OCI-LY3 (cell line): ENCODE results near the gene NXPE2.

Experiments
- H2AFZ ChIP-seq: fragments of 200-600, 300-600 bp; shearing (Covaris generic); 2 replicates; pipeline ENCODE4 v1.6.0; 2014; ENCODE audit warnings: antibody characterized with exemption, low read depth, low read length
- H3K27ac ChIP-seq: fragments of 200-600, 300-600 bp; sonication (generic); 2 replicates; pipeline ENCODE4 v1.5.1; 2014; ENCODE audit warnings: mild to moderate bottlenecking, low read length, moderate library complexity, mixed read lengths
- H3K27me3 ChIP-seq: fragments of 200-600, 300-600 bp; sonication (generic); 2 replicates; pipeline ENCODE4 v1.6.1; 2014; ENCODE audit warnings: low read depth, low read length, mixed read lengths
- H3K36me3 ChIP-seq: fragments of 200-600, 300-600 bp; sonication (generic); replicated peaks from 2 replicates; pipeline ENCODE3; 2014; ENCODE audit warnings: low read depth, low read length, mixed read lengths
- H3K4me1 ChIP-seq: fragments of 300-600, 200-600 bp; sonication (generic); 2 replicates; pipeline ENCODE4 v1.6.1; 2014; ENCODE audit warnings: low read length, mixed read lengths
- H3K4me2 ChIP-seq: fragments of 200-600, 300-600 bp; sonication (generic); 2 replicates; pipeline ENCODE4 v1.6.1; 2014; ENCODE audit warnings: low read length, mixed read lengths
- H3K4me3 ChIP-seq: fragments of 300-600, 200-600 bp; sonication (generic); 2 replicates; pipeline ENCODE4 v1.5.1; 2014; ENCODE audit warnings: antibody characterized with exemption, mild to moderate bottlenecking, low read length, moderate library complexity
- H3K79me2 ChIP-seq: fragments of 300-600, 200-600 bp; shearing (Covaris generic); 2 replicates; pipeline ENCODE4 v1.6.1; 2014; ENCODE audit warnings: mild to moderate bottlenecking, low read length, mixed read lengths
- H3K9ac ChIP-seq: fragments of 300-600, 200-600 bp; shearing (Covaris generic); 2 replicates; pipeline ENCODE4 v1.6.0; 2014; ENCODE audit warnings: mild to moderate bottlenecking, low read length, moderate library complexity
- H3K9me3 ChIP-seq: fragments of 200-600, 300-600 bp; shearing (Covaris generic); 2 replicates; pipeline ENCODE4 v1.6.1; 2014; ENCODE audit warnings: low read length, mixed read lengths; ENCODE audit not compliant: insufficient read depth
- H4K20me1 ChIP-seq: fragments of 200-600, 300-600 bp; sonication (generic); 2 replicates; pipeline ENCODE4 v1.6.1; 2016; ENCODE audit warnings: low read length, mixed read lengths; ENCODE audit not compliant: insufficient read depth
- EZH2phosphoT487 ChIP-seq: fragments of 200-600 bp; shearing (Covaris generic); IDR thresholded peaks from 2 replicates; pipeline ENCODE4 v1.6.1; 2018; ENCODE audit warnings: antibody characterized with exemption, mixed run types, low read depth
- TF ChIP-seq, protein P1 (sequence below): fragments of 200-600, 300-600 bp; sonication (generic); IDR thresholded peaks from 2 replicates; pipeline ENCODE4 v1.5.1; 2014; ENCODE audit warnings: antibody characterized with exemption, low read length, low read depth

Gene NXPE2

DNA sequence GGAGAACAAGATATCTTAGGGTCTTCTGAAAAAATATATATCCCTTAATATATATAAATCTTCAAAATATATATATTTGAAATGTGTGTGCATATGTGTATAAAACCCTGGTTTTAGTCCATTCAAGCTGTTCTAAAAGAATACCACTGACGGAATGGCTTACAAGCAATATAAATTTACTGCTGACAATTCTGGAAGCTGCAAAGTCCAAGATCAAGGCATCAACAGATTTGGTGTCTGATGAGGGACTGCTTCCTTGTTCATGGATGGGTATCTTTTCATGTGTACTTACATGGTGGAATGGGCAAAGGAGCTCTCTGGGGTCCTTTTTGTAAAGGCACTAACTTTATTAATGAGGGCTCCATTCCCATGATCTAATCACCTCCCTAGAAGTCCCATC is 6.8 kb downstream of the NXPE2 start:
- Histone ChIP-seq H2AFZ (no peak overlapping the region), H3K4me2 (no peak overlapping the region), H3K9ac (no peak overlapping the region), H4K20me1 (no peaks in the 10 kb centered on the region), H3K4me1 (no peaks in the 10 kb centered on the region), H3K27me3 (no peaks in the 10 kb centered on the region), H3K4me3 (no peak overlapping the region), H3K27ac (no peak overlapping the region), H3K36me3 (no peaks in the 10 kb centered on the region), H3K9me3 (no peaks in the 10 kb centered on the region), H3K79me2 (no peaks in the 10 kb centered on the region)
- TF ChIP-seq, protein P1, sequence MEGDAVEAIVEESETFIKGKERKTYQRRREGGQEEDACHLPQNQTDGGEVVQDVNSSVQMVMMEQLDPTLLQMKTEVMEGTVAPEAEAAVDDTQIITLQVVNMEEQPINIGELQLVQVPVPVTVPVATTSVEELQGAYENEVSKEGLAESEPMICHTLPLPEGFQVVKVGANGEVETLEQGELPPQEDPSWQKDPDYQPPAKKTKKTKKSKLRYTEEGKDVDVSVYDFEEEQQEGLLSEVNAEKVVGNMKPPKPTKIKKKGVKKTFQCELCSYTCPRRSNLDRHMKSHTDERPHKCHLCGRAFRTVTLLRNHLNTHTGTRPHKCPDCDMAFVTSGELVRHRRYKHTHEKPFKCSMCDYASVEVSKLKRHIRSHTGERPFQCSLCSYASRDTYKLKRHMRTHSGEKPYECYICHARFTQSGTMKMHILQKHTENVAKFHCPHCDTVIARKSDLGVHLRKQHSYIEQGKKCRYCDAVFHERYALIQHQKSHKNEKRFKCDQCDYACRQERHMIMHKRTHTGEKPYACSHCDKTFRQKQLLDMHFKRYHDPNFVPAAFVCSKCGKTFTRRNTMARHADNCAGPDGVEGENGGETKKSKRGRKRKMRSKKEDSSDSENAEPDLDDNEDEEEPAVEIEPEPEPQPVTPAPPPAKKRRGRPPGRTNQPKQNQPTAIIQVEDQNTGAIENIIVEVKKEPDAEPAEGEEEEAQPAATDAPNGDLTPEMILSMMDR = no peak
- TF ChIP-seq EZH2phosphoT487 = no peak

DNA sequence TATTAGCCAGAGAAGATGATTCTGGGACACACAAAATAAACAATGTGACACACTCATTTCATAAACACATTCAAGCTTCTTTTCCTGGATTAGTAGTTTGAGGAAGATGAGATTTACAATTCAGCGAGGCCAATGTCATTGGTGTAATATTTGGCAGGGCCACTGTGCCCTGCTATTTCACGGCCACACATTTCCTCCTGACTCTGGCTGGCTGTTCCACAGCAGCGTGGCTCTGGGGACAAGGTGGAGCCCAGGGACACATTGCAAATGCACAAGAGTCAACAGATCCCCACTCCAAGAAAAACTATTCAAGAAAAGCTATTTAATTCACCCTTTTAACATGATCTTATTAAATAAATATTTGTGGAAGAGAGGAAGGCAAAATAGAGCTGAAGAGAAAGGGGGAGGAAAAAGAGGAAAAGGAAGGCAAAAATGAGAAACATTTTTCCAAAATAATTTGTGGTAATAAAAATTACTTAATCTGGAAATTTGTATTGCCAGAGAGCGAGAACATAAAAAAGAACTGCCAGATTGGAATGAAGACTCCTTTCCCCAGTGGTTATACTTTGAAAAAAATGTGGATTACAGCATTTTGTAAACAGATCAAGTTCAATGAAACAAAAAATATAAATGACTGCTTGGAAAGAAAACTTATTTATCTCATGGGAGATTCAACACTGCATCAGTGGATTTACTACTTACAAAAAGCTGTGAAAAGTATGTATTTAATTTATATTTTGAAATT is 27.1 kb downstream of the NXPE2 start:
- Histone ChIP-seq H3K79me2 (no peaks in the 10 kb centered on the region), H3K36me3 (no peaks in the 10 kb centered on the region), H3K27me3 (peaks cover 6% of the 10 kb centered on the region; the same call in 1 of the 2 replicates), H3K4me1 (no peaks in the 10 kb centered on the region), H3K9ac (no peak overlapping the region), H3K4me2 (no peak overlapping the region), H2AFZ (no peak overlapping the region), H4K20me1 (no peaks in the 10 kb centered on the region), H3K27ac (no peak overlapping the region), H3K9me3 (no peaks in the 10 kb centered on the region), H3K4me3 (no peak overlapping the region)
- TF ChIP-seq, protein P1 = no peak
- no peak for TF ChIP-seq EZH2phosphoT487

DNA sequence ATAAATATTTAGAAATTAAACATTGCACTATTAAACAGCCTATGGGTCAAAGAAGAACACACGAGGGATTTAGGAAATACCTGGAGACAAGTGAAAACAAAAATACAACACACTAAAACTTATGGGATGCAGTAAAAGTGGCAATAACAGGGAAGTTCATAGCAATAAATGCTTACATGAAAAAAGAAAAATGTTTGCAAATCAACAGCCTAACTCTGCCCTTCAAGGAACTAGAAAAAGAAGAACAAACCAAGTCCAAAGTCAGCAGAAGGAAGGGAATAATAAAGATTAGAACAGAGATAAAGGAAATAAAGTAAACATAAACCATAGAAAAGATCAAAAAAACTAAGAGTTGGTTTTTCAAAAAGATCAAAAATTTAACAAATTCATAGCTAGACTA is 31.6 kb downstream of the NXPE2 start:
- H4K20me1 ChIP-seq = no peaks in the 10 kb centered on the region
- no peak overlapping the region for H3K9ac ChIP-seq
- H3K27ac ChIP-seq = no peak overlapping the region
- H3K4me2 ChIP-seq = no peak overlapping the region
- H3K36me3 ChIP-seq = no peaks in the 10 kb centered on the region
- TF ChIP-seq EZH2phosphoT487 = no peak
- TF ChIP-seq, protein P1 = no peak
- no peaks in the 10 kb centered on the region for H3K4me1 ChIP-seq
- H2AFZ ChIP-seq = no peak overlapping the region
- no peaks in the 10 kb centered on the region for H3K9me3 ChIP-seq
- H3K4me3 ChIP-seq = no peak overlapping the region
- no peaks in the 10 kb centered on the region for H3K79me2 ChIP-seq
- no peaks in the 10 kb centered on the region; the same call in 1 of the 2 replicates for H3K27me3 ChIP-seq

DNA sequence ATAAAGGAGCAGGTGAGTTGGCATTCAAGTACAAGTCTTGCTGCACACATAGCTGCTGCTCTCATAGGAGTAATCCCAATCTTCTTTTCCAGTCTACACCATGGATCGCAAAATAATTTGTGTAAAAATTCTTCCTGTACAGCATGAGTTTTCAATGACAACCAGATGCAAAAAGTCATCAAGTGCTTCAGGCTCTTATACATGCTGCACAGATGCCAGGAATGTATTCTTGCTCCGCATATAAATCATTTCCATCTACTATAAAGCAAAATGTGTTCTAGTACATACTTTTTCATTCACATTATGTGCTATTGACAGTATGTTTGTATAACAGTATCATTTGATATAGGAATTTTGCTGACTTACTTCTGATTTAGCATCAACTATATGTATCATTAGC is 35.4 kb downstream of the NXPE2 start:
- Histone ChIP-seq H4K20me1 (no peaks in the 10 kb centered on the region), H2AFZ (no peak overlapping the region), H3K79me2 (no peaks in the 10 kb centered on the region), H3K4me2 (no peak overlapping the region), H3K4me3 (no peak overlapping the region), H3K9ac (no peak overlapping the region), H3K4me1 (no peaks in the 10 kb centered on the region), H3K36me3 (no peaks in the 10 kb centered on the region), H3K9me3 (no peaks in the 10 kb centered on the region), H3K27ac (no peak overlapping the region), H3K27me3 (peaks cover 4% of the 10 kb centered on the region)
- TF ChIP-seq, protein P1 = no peak
- TF ChIP-seq EZH2phosphoT487 = no peak
